Activated gamma-delta T cell treated with Interleukin-2 at 50 U/mL for 16 hours (primary cell): ENCODE results near the gene RNFT2.

Experiments used
- DNase-seq: peaks from one replicate; pipeline ENCODE4 v3.0.0-alpha.2; 2020

The RNFT2 gene

DNA sequence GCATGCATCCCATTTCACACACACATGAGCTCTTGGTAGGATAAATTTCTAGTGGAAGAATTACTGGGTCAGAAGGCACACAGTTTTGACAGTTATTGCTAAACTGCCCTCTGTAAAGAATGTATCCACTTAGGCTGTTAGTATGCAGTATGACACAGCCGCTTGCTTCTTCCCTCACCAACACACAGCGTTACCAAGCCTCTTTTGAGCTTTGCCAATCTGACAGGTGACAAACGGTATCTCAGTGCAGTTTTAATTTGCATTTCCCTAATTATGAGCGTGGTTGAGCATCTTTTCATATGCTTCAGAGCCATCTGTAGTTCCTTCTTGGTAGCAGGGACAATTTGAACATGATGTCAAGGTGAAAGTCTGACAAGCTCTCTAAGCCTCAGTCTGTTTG lies 100.2 kb downstream of the RNFT2 start:
- DNase-seq: no peak

DNA sequence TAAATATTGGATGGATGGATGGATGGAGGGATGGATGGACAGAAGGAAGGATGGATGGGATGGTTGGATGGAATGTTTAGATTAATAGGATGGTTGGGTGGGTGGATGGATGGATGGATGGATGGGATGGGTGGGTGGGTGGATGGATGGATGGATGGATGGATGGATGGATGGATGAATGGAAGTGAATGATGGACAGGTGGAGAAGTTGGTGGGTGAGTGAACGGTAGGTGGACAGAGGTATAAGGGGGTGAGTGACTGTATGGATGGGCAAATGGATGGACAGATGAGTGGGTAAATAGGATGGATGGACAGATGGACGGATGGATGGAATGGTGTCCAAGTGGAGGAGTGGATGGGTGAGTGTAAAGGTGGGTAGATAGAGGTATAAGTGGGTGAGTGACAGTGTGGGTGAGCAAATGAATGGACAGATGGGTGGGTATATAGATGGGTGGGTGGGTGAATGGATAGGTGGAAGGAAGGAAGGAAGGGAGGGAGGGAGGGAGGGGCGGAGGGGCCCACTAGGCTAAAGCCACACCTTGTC lies 101.2 kb downstream of the RNFT2 start:
- DNase-seq: no peak

DNA sequence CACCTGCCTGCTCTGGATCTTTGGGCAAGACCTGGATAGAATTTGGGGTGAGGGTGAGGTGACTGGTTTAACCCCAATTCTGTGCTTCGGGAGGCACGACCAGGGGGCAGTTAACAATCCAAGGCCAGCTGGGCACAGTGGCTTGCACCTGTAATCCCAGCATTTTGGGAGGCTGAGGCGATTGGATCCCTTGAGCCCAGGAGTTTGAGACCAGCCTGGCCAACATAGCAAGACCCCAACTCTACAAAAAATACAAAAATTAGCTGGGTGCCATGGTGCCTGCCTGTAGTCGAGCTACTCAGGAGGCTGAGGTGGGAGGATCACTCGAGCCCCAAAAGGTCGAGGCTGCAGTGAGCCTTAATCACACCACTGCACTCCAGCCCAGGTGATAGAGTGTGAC lies 105.0 kb downstream of the RNFT2 start:
- no peak for DNase-seq

DNA sequence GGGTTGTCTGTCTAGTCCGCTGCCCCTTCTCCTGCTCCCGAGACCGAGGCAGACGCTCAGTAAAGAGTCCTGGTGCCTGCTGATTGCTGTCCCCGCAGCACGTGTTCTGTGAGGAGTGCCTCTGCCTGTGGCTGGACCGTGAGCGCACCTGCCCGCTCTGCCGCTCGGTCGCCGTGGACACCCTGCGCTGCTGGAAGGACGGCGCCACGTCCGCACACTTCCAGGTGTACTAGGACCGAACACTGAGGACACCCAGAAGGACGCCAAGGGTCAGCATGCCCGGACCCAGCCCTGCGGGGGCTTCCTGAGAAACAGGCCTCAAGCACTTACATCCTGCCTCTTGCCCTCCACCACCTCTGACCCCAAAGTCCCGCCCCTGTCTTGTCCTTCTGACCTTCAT lies 111.1 kb downstream of the RNFT2 start:
- no peak for DNase-seq

DNA sequence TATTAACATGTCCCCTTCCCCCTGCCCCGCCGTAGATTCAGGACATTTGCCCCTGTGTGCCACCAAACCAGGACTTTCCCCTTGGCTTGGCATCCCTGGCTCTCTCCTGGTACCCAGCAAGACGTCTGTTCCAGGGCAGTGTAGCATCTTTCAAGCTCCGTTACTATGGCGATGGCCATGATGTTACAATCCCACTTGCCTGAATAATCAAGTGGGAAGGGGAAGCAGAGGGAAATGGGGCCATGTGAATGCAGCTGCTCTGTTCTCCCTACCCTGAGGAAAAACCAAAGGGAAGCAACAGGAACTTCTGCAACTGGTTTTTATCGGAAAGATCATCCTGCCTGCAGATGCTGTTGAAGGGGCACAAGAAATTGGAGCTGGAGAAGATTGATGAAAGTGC lies 114.2 kb downstream of the RNFT2 start:
- no peak for DNase-seq

DNA sequence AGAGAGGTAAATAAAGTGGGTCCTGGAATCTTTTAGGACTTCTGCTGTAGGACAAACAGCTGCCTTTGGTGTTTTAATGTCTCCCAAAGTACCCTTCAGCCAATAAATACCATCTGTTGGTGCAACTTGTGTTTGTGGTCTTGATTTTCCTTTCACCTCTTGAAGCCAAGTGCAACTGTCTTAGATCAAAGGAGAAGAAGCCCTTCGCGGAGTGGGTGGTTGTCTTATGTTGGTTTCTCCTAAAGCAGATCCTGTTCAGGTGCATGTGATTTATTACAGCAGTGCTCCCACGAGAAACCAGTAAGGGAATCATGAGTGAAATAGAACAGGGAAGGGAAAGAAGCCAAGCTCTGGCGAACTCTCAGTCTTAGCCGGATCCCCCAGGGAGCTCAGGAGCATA lies 115.4 kb downstream of the RNFT2 start:
- no peak for DNase-seq

DNA sequence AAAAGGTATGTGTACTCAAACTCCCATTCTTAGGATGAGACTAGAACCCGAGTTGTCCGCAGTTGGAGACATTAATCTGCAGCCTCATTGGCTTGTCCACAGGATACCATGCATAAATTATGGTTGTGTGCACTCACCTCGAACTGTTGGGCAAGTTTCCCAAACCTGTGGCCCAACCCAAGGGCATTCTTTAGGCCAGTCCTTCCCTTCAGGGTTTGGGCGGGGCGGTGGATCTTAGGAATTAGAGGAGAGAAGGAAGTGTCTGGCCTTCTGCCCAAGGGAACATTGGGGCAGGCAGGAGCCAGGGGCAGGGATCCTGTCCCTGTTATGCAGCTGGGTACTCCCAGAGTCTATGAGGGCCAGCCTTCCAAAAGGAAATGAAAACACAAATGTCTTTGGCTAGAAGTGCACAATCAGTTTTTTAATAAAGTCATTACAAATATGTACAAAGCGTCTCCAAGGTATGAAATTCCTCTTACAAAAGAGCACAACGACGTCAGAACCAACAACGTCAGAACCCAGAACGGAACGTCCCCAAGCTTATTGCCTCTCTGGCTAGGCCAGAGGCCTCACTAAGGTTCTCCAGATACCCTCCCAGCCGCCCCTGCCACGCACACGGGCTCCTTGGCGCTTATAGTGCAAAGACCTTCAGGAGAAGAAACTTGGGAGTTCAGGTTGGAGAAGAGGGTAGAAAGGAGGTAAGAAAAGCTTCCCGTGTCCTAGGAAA lies 117.8 kb downstream of the RNFT2 start:
- DNase-seq: no peak

DNA sequence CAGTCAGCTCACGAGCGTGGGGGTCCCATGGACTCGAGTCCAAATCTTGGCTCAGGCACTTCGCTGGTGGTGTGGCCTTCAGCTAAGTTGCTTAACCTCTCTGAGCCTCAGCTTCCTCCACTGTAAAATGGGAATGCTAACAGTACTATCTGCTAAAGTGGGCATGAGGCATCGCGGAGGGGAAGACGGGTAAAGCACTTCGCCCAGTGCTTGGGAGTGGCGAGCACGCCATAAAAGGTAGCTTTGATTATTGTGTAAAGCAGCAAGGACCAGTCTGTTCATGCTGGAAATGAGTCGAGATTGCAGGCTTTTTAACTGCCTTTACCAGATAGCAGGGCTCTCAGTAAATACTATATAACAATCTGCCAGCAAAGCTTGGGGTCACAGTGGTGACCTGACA lies 118.6 kb downstream of the RNFT2 start:
- no peak for DNase-seq

DNA sequence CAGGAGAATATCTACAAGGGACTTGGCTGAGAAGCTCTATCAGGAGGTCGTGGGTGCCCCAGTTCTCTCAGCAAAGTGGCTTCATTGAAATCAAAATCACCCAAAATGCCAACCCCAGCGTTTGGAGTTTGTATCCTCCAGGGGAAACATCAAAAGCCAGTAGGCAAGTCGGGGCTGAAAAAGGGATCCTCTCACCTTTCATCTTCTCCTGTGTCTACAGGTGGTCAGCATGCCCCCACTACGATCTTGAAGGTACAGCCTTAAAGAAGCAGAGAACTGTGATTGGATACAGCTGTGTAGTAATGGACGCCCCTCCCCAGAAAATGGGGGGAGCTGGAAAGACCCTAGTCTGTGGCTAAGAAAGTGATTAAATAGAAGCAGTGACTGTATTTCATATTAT lies 121.0 kb downstream of the RNFT2 start:
- no peak for DNase-seq

DNA sequence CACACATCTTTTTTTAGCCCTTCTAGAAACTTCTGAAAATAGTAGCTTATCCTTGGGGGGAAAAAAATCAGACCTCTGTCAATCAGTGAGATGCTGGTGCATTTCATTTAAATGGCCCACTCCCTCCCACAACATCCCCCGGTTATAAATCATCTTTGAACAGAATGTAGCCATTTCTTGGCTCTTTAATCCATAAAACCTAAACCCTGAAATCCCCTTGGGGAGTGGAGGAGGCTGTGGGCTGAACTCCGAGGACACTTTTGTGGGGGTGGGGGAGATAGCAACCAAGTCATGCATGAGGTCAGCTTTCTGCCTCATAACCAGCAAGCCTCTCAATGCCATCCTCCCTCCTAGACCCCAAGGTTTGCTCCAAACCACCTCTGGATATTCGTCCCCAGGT lies 122.1 kb downstream of the RNFT2 start:
- DNase-seq: no peak

DNA sequence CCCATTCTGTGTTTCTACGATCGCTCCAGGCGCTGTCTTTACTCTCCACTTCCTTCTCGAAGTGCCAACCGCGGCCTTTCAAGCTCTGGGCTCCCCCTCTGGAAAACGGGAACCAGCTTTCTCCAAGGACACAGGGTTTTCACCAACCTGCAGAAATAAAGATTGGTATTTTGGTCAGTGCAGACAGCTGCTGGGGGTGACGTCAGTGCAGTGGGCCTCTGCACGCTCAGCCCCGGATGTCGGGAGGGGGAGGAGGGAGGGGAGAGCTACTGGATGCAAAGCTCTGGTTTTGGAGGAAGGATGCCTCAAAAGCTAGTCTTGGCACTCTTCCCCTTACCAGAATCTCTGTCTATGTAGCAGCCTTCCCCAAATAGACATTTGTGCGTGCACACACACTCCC lies 123.2 kb downstream of the RNFT2 start:
- DNase-seq: peak; percentile 34

DNA sequence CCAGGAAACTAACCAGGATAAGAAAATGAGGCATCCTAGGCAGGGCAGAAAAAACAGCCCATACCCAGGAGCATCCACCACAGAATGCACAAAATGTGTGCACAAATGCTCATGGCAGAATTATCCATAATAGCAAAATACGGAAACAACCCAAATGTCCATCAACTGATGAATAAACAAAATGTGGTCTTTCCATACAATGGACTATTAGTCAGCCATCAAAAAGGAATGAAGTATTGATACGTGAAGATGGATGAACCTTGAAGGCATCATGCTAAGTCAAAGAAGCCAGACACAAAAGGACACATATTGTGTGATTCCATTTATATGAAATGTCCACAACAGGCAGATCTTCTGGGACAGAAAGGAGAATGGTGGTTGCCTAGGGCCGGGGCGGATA lies 124.1 kb downstream of the RNFT2 start:
- no peak for DNase-seq

DNA sequence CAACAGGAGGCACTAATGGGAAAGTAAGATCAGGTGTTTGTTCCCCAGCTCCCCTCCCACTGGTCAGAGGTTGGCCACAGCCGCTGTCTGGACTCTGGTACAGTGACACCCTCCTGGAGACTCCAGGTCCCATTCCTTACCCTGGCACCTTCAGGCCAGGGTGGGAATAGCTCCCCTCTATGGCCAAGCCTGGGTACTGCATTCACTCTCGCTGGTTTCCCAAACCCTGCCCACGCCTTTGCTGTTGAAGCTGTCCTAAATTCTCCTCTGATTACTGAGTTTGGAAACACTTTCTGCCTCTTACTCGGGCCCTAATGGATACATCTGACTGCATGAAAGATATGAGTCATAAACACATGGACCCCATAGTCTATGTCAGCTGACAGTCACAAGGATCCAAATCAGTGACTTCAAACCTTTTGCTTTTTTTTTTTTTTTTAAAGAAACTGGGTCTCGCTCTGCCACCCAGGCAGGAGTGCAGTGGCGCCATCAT lies 125.2 kb downstream of the RNFT2 start:
- no peak for DNase-seq

DNA sequence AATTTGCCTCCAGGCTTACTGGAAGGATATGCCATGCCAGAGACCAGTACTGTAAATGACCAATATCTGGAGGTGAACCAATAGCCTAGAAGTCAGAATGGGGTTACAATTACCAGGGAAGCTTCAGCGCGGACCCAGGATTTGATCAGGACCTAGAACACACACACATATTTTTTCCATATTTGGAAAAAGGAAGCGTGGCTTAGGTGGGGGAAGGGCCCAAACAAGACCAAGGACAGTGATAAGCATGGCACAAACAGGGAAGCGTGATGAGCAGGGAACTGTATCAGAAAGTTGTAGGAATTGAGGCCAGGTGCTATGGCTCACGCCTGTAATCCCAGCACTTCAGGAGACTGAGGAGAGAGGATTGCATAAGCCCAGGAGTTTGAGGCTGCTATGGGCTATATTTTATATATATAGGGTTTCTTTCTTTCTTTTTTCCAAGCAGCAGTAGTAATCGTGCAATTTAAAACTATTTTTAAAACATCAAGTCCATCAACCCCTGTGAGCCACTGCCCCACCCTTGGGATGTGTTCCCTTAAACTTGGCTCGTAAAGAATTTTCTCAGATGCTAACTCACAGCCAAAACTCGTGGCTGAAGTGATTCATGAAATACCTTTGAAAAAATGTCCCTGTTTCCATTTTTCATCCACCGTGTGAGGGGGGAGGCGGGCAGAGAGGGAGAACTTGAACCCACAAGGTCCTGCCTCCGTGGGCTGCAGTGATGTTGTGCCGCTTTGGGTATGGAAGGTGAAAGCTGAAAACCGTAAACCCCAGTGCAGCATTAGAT lies 126.5 kb downstream of the RNFT2 start:
- DNase-seq: no peak

DNA sequence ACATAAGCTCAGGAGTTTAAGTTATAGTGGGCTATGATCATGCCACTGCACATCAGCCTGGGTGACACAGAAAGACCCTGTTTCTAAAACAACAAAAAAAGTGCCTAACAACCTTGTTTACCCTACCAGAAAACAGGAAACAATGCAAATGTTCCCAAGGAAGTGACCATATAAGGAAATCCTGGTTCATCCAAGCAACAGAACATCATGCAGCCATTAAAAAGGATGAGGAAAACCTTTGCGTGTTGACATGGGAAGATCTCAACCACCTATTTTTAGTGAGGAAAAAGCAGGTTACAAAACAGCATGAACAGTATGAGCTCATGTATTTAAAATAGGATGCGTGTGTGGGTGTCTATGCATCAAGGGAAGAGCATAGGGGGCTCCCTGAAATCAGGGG lies 129.4 kb downstream of the RNFT2 start:
- no peak for DNase-seq

DNA sequence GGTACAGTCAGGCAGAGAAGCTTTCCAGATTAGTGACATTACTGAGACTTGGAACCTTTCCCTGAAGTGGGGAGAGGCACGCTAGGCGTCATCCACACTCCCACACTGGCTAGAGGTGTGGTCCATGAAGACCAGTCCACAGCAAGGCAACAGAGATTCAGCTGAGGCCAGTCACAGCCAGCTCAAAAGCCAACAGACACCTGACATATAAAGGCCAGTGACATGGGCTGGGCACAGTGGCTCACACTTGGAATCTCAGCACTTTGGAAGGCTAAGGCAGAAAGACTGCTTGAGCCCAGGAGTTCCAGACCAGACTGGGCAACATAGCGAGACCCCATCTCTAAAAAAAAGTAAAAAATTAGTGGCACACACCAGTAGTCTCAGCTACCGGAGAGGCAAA lies 132.2 kb downstream of the RNFT2 start:
- no peak for DNase-seq

DNA sequence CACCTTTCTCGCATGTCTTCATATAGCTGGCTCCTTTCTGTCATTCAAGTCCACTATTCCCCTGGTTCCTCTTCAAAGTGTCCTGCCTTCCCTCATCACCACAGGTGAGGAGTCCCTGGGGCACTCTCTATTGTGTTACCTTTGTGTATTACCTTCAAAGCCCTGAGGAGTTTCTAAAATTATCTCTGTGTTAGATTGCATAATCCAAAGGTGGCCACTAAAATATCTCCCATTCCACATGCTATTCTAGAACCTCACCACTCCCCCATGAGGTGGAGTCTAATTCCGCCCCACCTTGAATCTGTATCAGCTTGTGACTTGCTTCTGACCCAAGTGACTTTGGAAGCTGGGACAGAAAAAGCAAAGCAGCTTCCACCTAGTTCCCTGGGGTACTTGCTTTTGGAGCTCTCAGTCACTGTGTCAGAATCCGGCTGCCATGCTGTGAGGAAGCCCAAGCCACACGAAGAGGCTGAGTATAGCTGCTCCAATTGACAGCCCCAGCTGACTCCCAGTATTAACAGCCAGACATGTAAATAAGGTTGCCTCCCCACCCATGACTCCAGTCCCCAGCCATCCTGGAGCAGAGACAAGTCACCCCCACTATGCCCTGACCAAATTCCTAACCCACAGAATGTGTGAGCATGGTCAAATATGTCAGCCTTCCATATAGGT lies 136.3 kb downstream of the RNFT2 start:
- DNase-seq: no peak

DNA sequence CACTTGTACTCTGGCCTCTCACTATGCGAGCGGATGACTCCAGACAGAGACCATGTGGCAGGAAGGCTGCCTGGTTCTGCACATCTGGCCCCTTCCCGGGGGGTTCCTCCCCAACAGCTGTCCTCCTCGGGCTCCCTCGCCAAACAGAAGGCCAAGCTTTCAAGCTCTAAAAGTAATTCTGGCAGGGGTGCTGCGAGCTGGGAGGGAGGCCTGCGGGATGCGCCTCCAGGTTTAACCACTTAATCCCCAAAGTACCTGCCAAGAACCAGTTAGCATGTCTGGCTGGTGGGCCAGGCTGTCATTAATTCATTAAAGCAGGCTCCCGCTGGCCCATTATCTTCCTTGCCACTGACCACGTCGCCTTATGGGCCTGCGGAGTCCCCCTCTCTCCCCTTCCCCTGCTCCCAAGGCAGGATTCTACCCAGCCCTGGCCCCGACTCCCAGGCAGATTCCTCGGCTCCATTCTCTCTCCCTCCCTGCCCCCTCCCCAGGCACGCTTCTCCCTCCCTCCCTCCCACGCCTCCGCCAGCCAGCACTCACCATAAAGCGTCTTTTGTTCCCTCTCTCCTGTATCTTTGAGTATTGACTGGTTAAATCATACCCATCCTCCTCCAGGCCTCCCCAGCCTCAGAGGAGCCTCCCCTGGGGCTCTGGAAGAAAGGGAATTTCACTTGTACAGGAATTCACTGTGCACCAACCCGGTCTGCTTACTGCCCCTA lies 138.2 kb downstream of the RNFT2 start:
- DNase-seq: no peak

DNA sequence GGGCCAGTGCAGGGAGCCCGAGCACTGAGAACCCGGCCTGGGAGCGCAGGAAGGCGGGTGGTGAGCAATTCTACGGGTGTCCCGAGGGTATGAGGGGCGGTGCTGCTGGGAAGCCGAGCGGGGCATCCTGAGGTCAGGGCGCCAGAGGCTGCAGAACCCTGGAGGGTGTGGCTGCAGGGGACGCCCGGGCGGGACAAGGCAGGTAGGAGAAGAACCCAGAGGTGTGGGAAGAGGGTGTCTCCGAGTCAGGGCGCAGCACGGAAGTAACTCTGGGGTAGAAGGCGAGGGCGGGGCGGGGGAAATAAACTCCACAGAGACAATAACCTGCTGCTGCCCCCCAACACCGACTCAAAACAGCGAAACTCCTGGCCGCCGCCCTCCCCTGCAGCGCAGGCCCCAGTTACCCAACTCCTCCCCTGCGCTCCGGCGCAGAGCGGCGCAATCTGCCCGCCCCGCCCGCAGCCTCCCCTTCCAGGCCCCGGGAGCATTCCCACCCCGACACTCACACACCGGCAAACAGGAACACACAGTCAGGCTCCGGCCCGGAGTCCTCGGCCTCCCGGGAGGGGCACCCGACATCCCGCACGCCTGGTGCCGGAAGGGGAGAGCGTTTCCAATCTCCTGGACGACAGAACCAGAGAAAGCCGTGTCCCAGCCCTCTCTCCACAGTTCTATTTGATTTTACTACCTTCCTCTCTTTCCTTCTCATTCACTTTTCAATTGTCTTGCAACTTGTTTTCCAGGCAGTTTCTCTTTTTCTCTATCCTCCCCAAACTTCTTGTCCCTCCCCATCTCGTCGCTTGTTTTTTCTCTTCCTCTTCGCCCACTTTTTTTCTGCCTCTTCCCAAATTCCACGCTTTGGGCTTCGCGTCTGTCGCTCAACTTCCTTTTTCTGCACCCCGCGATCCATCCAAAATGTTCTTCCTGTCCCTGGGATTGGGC lies 140.7 kb downstream of the RNFT2 start:
- DNase-seq: no peak

DNA sequence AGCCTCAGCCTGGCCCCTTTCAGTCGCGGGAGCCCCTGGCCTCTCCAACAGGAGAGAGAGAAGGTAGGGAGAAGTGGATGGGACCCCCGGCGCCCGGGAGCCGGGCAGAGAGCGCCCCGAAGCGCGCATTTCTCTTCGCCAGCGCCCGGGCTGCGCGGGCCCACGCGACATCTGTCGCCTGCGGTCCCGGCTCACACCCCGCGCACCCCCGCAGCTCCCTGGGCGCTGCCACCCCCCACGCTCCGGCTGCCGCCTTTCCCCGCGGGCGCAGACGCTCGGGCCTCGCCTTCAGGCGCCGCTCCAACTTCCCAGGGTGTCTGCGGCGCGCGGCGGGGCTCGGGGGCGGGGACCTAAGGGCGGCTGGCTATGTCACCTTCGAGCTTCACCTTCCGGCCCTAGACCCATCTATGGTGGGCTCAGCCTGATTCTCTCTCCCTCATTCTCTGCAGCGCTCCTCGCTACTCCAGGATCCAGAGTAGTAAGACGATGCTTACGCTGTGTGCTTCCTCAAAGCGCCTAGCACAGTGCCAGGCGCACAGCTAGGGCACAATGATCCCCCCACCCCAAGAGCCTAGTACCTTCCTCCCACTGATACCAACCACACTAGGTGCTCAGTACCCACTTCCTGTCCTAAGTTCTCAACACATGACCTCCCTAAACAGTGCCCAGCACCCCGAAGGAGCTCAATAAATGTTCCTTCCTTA lies 141.5 kb downstream of the RNFT2 start:
- DNase-seq: peak; percentile 6

DNA sequence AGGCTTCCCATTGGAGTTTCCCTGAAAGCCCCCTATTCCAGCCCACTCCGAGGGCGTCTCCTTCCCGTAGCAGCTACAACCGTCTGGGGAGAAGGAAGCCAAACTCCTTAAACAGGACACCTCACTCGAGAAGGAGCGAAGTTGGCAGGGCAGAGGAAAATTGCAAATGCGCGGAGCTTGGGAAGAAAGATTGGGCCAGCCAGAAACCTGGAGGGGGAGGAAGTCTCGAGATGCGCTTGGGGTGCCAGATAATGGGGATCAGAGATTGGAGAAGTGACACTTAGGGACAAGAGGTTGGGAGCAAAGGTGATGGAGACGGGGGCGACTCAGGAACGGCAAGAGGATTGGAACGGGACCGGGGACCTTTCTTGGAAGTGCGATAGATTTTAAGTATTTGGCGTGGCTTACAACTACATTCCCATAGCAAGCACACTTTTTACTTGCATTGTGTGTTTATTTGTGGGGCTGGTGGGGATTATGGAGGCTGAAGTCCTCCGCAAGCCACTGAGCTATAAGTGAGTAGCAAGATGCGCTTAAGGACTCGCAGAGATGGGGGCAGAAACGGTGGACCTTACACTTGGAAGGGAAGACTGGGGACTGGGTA lies 142.2 kb downstream of the RNFT2 start:
- no peak for DNase-seq
